ENCODE results near the gene TCF4.

DNA sequence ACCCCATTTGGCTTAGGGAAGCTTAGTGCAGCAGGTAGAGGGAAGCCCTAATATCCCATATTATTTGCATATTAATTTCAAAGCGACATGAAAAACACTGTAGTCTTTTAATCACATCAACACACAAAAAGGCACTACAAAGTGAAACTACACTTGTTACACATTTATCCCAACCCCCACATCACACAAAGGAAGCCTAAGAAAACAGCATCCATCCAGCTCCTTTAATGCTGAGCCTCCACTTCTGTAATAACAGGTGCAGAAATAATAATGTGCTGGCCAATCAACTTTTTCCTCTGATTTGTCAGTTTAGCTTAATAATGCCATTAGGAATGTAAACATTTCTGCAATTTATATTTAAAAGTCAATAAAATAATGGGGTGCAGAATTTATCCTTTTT lies 274.0 kb downstream of the TCF4 start:
- TF ChIP-seq EZH2phosphoT487 (IDR thresholded peaks at IDR 0.05; ENCODE audit: borderline replicate concordance, low read depth, low read length): no peak
- TF ChIP-seq, protein P1, sequence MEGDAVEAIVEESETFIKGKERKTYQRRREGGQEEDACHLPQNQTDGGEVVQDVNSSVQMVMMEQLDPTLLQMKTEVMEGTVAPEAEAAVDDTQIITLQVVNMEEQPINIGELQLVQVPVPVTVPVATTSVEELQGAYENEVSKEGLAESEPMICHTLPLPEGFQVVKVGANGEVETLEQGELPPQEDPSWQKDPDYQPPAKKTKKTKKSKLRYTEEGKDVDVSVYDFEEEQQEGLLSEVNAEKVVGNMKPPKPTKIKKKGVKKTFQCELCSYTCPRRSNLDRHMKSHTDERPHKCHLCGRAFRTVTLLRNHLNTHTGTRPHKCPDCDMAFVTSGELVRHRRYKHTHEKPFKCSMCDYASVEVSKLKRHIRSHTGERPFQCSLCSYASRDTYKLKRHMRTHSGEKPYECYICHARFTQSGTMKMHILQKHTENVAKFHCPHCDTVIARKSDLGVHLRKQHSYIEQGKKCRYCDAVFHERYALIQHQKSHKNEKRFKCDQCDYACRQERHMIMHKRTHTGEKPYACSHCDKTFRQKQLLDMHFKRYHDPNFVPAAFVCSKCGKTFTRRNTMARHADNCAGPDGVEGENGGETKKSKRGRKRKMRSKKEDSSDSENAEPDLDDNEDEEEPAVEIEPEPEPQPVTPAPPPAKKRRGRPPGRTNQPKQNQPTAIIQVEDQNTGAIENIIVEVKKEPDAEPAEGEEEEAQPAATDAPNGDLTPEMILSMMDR (conservative IDR thresholded peaks at IDR 0.05; ENCODE audit: low read length): no peak

Data from OCI-LY7 (cell line).